Measurements from ENCODE around the gene MBD4. TPM values are rescaled to one million over a fixed set of nuclear protein-coding genes. Genes with fewer than 3 reads are reported as not detected.

Gene MBD4
- total RNA-seq, 2 experiments from 2014 or later: 50.9 to 51.0 TPM

- intact Hi-C loops (cut with micrococcal nuclease): no loop called here
- H3K27ac Mint-ChIP-seq: no peak overlapping the region
- H3K36me3 Mint-ChIP-seq (ENCODE audit: low read depth): peaks cover 14% of the 10 kb centered on the region
- no peak for DNase-seq
- no peaks in the 10 kb centered on the region for H3K9me3 Mint-ChIP-seq
- H3K4me3 Mint-ChIP-seq: no peak overlapping the region
- H3K4me1 Mint-ChIP-seq (ENCODE audit: low read depth): peaks cover 5% of the 10 kb centered on the region
- CTCF ChIA-PET: no interaction called here
- H3K27me3 Mint-ChIP-seq (ENCODE audit: low read depth): no peaks in the 10 kb centered on the region
These were observed 36.8 kb upstream of the MBD4 start for GRCh38 chr3:129476586-129476985.

DNA sequence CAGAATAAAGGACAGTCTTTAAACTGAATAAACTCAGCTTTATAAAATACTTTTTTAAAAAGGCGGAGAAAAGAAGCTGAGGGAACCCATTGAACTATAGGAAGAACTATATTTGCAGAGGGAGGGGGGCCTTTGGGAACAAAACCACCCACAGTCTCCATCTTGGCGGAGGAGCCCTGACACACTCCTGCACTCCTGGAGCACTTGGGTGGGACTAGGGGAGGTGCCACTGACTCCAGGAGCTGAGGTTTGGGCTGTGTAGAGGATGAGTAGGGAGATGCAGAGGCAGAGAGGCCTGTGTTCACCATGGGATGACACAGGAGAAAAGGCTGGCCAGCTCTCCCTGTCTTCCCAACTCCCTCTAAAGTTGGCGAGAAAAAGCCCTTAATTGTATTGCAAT is 36.1 kb upstream of the MBD4 start:
- Mint-ChIP-seq H3K4me1 (ENCODE audit: low read depth) (no peaks in the 10 kb centered on the region), H3K4me3 (no peak overlapping the region), H3K27ac (no peak overlapping the region), H3K27me3 (ENCODE audit: low read depth) (no peaks in the 10 kb centered on the region), H3K36me3 (ENCODE audit: low read depth) (peaks cover 12% of the 10 kb centered on the region), H3K9me3 (no peaks in the 10 kb centered on the region)
- intact Hi-C loops (cut with micrococcal nuclease): no loop called here
- DNase-seq: no peak
- CTCF ChIA-PET: no interaction called here

DNA sequence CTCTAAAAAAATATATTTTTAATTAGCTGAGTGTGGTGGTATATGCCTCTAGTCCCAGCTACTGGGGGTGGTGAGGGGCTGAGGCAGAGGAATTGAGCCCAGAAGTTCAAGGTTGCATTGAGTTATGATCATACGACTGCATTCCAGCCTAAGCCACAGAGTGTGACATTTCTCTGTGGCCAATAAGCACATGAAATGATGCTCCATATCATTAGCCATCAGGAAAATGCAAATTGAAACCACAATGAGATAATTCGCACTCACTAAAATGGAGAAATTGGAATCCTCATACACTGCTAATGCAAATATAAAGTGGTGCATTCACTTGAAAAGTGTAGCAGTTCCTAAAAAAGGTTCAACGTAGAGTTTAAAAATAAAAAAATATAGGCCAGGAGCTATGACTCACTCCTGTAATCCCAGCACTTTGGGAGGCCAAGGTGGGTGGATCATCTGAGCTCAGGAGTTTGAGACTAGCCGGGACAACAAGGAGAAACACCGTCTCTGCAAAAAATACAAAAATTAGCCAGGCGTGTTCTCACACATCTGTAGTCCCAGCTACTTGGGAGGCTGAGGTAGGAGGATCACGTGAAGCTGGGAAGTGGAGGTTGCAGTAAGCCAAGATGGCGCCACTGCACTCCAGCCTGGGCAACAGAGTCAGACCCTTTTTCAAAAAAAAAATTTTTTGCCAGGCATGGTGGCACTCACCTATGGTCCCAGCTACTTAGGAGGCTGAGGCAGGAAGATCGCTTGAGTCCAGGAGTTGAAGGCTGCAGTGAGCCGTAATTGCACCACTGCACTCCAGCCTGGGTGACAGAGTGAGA is 35.4 kb upstream of the MBD4 start:
- Mint-ChIP-seq H3K27me3 (ENCODE audit: low read depth) (no peaks in the 10 kb centered on the region), H3K27ac (no peak overlapping the region), H3K36me3 (ENCODE audit: low read depth) (peaks cover 9% of the 10 kb centered on the region), H3K4me3 (no peak overlapping the region), H3K9me3 (no peaks in the 10 kb centered on the region), H3K4me1 (ENCODE audit: low read depth) (no peaks in the 10 kb centered on the region)
- intact Hi-C loops (cut with micrococcal nuclease): no loop called here
- CTCF ChIA-PET: no interaction called here
- DNase-seq: no peak

DNA sequence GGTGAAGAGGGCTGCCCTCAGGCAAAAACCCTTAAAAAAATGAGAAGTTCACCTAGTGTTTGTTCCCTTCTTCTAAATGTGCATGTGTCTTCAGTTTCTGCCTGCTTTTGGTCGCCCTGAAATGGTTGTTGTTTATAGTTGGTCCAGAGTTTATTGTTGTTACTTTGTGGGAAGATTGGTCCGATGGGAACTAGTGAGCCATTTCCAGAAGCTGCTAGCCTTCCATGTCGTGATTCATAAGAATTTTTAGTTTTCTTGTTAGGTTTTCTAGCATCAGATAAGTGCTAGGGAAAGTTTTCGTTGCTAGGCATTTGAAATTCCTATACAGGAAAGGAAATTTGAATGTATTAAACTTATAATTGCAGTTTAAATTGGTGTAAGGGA is 34.0 kb upstream of the MBD4 start:
- intact Hi-C loops (cut with micrococcal nuclease): no loop called here
- DNase-seq: no peak
- no peak overlapping the region for H3K27ac Mint-ChIP-seq
- no peaks in the 10 kb centered on the region for H3K9me3 Mint-ChIP-seq
- peaks cover 8% of the 10 kb centered on the region for H3K4me1 Mint-ChIP-seq (ENCODE audit: low read depth)
- CTCF ChIA-PET: interaction anchor here (2.0 kb wide), 1 partner anchor 17 kb away, joined by 5 read pairs; no protein-coding TSS in a partner anchor
- H3K36me3 Mint-ChIP-seq (ENCODE audit: low read depth): peaks cover 11% of the 10 kb centered on the region
- no peak overlapping the region for H3K4me3 Mint-ChIP-seq
- H3K27me3 Mint-ChIP-seq (ENCODE audit: low read depth): no peaks in the 10 kb centered on the region

DNA sequence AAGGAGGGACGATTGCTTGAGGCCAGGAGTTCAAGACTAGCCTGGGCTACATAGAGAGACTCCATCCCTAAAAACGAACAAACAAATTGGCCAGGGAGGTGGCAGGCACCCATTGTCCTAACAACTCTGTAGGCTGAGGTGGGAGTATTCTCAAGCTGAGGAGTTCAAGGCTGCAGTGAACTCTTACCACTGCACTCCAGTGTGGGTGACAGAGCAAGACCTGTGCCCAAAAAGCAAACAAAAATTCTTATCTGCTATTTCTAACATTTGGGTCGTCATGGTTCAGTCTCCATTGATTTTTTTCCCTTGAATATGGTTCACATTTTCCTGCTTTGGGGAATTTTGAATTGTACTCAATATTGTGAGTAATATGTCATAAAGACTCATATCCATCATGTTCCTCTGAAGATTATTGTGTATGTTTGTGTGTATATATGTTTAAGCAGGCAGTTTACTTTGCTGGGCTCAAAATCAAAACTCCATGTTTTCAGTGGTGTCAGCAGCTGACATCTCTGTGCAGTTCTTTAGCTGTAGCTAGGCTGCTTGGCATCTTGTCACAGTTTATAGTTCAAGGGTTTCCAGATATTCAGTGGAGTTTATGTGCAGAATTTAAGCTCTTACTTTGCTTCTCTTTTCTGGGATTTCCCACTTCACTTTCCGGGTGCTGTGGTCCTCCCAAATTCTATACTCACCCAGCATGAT is 33.5 kb upstream of the MBD4 start:
- Mint-ChIP-seq H3K36me3 (ENCODE audit: low read depth) (peaks cover 11% of the 10 kb centered on the region), H3K4me1 (ENCODE audit: low read depth) (peaks cover 8% of the 10 kb centered on the region), H3K4me3 (no peak overlapping the region), H3K9me3 (no peaks in the 10 kb centered on the region), H3K27me3 (ENCODE audit: low read depth) (no peaks in the 10 kb centered on the region), H3K27ac (no peak overlapping the region)
- intact Hi-C loops (cut with micrococcal nuclease): no loop called here
- DNase-seq: no peak
- CTCF ChIA-PET: interaction anchor here (2.0 kb wide), 1 partner anchor 17 kb away, joined by 5 read pairs; no protein-coding TSS in a partner anchor

DNA sequence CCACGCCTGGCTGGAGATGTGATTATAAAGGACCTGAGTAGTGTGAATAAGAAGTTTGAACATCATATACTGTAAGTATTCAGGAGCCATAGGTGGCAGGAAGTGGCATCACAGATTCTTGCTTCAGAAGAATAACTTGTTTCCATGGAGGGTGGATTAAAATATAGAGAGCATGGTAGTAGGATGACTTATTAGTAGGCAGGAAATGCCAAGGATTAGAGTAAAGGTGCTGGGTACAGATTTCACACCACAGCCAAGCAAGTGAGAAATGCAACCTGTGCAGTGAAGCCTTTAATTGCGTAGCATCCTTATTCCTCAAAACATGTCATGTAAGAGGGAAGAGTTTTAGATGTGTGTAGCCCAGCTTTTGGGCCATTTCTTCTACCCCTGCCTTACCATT is 31.1 kb upstream of the MBD4 start:
- no peaks in the 10 kb centered on the region for H3K27me3 Mint-ChIP-seq (ENCODE audit: low read depth)
- H3K9me3 Mint-ChIP-seq: no peaks in the 10 kb centered on the region
- H3K4me3 Mint-ChIP-seq: no peak overlapping the region
- peaks cover 6% of the 10 kb centered on the region for H3K36me3 Mint-ChIP-seq (ENCODE audit: low read depth)
- DNase-seq: no peak
- intact Hi-C loops (cut with micrococcal nuclease): no loop called here
- no peak overlapping the region for H3K27ac Mint-ChIP-seq
- CTCF ChIA-PET: interaction anchor here (2.1 kb wide), 1 partner anchor 20 kb away, joined by 8 read pairs; no protein-coding TSS in a partner anchor
- peaks cover 8% of the 10 kb centered on the region for H3K4me1 Mint-ChIP-seq (ENCODE audit: low read depth)

DNA sequence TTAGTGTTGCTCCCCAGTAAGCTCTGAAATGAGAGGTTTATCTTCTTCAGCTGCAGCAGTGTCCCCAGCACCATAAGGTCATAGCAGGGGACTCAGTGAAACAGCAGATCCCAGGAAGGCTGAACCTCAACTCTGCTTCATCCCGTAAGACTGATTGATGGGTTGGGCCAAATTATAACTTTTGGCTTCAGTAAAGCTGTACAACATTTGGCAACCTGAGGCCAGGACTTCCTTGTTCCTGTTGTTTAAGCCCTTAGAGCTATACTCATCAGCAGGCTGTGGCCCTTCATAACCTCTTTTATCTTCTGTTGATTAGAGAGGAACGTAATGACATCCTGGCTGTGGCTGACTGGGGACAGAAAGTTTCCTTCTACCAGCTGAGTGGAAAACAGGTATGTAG is 29.3 kb upstream of the MBD4 start:
- H3K27me3 Mint-ChIP-seq (ENCODE audit: low read depth): no peaks in the 10 kb centered on the region
- H3K9me3 Mint-ChIP-seq: no peaks in the 10 kb centered on the region
- CTCF ChIA-PET: interaction anchor here (1.5 to 2.1 kb wide), 3 partner anchors 21 to 86 kb away, joined by 3 to 8 read pairs (median 5); no protein-coding TSS in a partner anchor
- H3K27ac Mint-ChIP-seq: no peak overlapping the region
- DNase-seq: no peak
- intact Hi-C loops (cut with micrococcal nuclease): no loop called here
- H3K36me3 Mint-ChIP-seq (ENCODE audit: low read depth): peaks cover 6% of the 10 kb centered on the region
- no peak overlapping the region for H3K4me3 Mint-ChIP-seq
- peaks cover 8% of the 10 kb centered on the region for H3K4me1 Mint-ChIP-seq (ENCODE audit: low read depth)

DNA sequence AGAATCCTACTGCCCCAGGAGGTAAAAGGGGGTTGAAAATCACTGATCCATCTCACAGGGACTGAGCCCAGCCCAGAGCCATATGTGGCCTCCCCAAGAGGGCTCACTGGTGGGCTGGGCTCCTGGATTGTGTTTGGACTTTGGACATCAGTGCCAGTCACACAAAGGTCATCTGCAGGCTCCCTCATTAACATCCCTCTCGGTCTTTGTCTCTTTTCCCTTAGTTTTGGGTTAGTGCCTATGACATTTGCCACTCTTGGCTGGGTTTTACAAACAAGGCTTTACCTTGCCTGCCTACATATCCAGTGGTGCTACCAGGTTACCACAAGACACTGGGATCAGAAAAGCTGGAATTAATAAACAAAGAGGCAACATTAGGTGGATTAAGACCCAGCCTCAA is 28.2 kb upstream of the MBD4 start:
- Mint-ChIP-seq H3K4me1 (ENCODE audit: low read depth) (peaks cover 8% of the 10 kb centered on the region), H3K36me3 (ENCODE audit: low read depth) (peaks cover 6% of the 10 kb centered on the region), H3K27ac (no peak overlapping the region), H3K9me3 (no peaks in the 10 kb centered on the region), H3K27me3 (ENCODE audit: low read depth) (no peaks in the 10 kb centered on the region), H3K4me3 (no peak overlapping the region)
- DNase-seq: no peak
- intact Hi-C loops (cut with micrococcal nuclease): no loop called here
- CTCF ChIA-PET: interaction anchor here (1.7 kb wide), 1 partner anchor 85 kb away, joined by 3 read pairs; no protein-coding TSS in a partner anchor

- no peaks in the 10 kb centered on the region for H3K27me3 Mint-ChIP-seq (ENCODE audit: low read depth)
- H3K27ac Mint-ChIP-seq: no peak overlapping the region
- H3K4me1 Mint-ChIP-seq (ENCODE audit: low read depth): no peaks in the 10 kb centered on the region
- no peak for DNase-seq
- no peak overlapping the region for H3K4me3 Mint-ChIP-seq
- H3K9me3 Mint-ChIP-seq: no peaks in the 10 kb centered on the region
- intact Hi-C loops (cut with micrococcal nuclease): no loop called here
- peaks cover 7% of the 10 kb centered on the region for H3K36me3 Mint-ChIP-seq (ENCODE audit: low read depth)
- CTCF ChIA-PET: interaction anchor here (1.0 kb wide), 1 partner anchor 493 kb away, joined by 6 read pairs; no protein-coding TSS in a partner anchor
These were observed 24.0 kb upstream of the MBD4 start for GRCh38 chr3:129463716-129464115.

DNA sequence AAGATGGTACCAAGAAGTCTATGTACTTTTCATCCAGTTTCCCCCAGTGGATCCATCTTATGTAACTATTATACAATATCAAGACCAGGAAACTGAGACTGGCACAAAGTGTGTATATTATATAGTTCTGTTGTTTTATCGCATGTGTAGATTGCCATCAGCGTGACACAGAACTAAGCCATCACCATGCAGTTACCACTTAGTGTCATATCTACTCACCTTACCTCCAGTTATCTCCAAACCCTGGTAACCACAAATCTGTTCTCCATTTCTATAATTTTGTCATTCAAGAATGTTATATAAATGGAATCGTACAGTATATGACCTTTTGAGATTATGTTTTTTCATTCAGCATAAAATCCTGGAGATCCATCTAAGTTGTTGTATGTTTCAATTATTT is 23.3 kb upstream of the MBD4 start:
- intact Hi-C loops (cut with micrococcal nuclease): no loop called here
- H3K4me3 Mint-ChIP-seq: no peak overlapping the region
- CTCF ChIA-PET: no interaction called here
- no peak overlapping the region for H3K27ac Mint-ChIP-seq
- DNase-seq: no peak
- peaks cover 11% of the 10 kb centered on the region for H3K36me3 Mint-ChIP-seq (ENCODE audit: low read depth)
- no peaks in the 10 kb centered on the region for H3K4me1 Mint-ChIP-seq (ENCODE audit: low read depth)
- no peaks in the 10 kb centered on the region for H3K9me3 Mint-ChIP-seq
- no peaks in the 10 kb centered on the region for H3K27me3 Mint-ChIP-seq (ENCODE audit: low read depth)

DNA sequence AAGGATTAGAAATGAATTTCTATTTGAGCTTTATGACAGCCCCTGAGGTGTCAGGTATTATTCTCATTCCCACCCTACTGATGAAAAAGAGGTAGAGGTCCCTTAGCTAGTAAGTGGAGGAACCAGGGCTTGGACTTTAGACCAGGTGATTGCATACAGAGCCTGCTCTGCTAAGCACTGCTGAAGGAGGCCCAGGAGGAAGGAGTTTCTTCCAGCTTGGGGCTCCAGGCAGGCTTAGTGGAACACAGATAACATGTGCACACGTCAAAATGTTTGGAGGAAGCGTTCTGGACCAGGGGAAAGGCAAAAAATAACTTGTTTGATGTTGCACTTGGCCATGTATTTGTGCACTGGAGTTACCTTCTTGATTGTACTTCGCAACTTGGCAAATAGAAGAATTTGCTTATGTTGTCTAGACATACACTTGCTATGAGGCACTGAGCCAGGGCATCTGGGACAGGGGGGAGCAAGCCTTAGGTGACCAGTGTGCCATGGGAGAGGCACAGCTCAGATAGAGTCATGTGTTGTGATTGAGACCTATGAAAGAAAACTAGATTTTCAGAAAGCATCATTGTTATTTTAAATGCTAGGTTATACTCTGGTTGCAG is 22.7 kb upstream of the MBD4 start:
- no peak for DNase-seq
- Mint-ChIP-seq H3K4me3 (no peak overlapping the region), H3K4me1 (ENCODE audit: low read depth) (no peaks in the 10 kb centered on the region), H3K9me3 (no peaks in the 10 kb centered on the region), H3K27ac (no peak overlapping the region), H3K27me3 (ENCODE audit: low read depth) (no peaks in the 10 kb centered on the region), H3K36me3 (ENCODE audit: low read depth) (peaks cover 11% of the 10 kb centered on the region)
- CTCF ChIA-PET: interaction anchor here (0.8 kb wide), 1 partner anchor 302 kb away, joined by 4 read pairs; no protein-coding TSS in a partner anchor
- intact Hi-C loops (cut with micrococcal nuclease): no loop called here

GRCh38 chr3:129461461-129462146 is 21.9 kb upstream of the MBD4 start:
- Mint-ChIP-seq H3K27me3 (ENCODE audit: low read depth) (no peaks in the 10 kb centered on the region), H3K9me3 (no peaks in the 10 kb centered on the region), H3K36me3 (ENCODE audit: low read depth) (peaks cover 11% of the 10 kb centered on the region), H3K4me1 (ENCODE audit: low read depth) (no peaks in the 10 kb centered on the region), H3K27ac (no peak overlapping the region), H3K4me3 (no peak overlapping the region)
- intact Hi-C loops (cut with micrococcal nuclease): no loop called here
- no peak for DNase-seq
- CTCF ChIA-PET: interaction anchor here (0.8 kb wide), 1 partner anchor 303 kb away, joined by 4 read pairs; no protein-coding TSS in a partner anchor
